MV-4-11 (cell line): ENCODE data around the gene TMEM190.

Source experiments
- DNase-seq: peaks from one replicate; lab custom pipeline; 2025; lab: John Stamatoyannopoulos, UW

Gene TMEM190

DNA sequence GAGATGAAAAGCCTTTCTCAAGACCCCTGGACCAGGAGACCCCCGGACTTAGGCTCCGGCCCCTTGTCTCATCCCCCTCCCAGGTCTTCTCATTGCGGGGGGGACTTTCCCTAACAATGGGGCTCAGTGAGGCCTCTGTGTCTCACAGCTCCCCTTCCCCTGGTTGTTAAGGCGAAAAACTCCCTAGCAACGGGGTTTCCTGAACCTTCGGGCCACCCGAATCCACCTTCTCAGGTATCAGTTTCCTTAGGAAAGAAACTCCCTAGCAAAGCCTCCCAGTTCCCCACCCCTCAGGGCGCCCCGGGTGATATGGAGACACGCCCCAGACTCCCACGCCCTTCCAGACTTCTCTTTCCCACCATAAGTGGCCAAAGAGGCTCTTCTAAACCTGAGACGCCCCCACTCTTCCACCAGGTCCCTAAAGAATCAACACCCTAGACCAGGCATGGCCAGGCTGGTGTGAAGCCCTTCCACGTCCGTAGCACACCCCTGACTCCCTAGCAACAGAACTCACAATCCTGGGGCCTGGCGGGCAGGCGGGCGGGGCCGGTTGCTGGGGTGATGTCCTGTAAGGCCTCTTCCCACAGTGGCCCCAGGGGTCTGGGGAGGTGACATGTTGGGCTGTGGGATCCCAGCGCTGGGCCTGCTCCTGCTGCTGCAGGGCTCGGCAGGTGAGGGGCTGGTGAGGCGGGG lies at the start of gene TMEM190:
TSS of gene TMEM190 (plus strand) at position 586 of the 693 bp plus-strand sequence. CDS start at position 614, 28 bp downstream.
- DNase-seq: no peak

DNA sequence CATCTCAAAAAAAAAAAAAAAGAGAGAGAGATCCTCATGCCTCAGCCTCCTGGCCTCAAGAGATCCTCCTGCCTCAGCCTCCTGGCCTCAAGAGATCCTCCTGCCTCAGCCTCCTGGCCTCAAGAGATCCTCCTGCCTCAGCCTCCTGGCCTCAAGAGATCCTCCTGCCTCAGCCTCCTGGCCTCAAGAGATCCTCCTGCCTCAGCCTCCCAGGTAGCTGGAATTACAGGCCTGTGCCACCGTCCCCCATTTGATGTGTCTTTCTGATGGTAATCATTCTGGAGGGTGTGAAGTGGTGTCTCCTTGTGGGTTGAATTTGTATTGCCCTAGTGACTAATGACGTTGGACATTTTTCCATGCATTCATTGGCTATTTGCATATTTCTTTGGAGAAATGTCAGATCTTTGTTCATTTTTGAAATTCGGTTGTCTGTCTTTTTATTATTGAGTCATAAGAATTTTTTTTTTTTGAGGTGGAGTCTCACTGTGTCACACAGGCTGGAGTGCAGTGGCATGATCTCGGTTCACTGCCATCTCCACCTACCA lies 47.8 kb upstream of the TMEM190 start:
- peak; percentile 49 for DNase-seq

DNA sequence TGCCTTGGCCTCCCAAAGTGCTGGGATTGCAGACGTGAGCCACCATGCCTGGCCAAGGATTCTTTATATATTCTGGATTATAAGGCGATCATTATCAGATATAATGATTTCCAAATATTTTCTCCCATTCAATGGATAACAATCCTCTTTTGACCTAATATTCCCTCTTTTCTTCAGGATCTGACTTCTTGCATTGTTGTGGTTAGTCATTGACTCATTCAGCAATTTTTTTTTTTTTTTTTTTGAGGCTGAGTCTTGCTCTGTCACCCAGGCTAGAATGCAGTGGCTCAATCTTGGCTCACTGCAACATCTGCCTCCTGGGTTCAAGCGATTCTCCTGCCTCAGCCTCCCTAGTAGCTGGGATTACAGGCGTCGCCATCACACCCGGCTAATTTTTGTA lies 46.8 kb upstream of the TMEM190 start:
- DNase-seq: peak; percentile 25

DNA sequence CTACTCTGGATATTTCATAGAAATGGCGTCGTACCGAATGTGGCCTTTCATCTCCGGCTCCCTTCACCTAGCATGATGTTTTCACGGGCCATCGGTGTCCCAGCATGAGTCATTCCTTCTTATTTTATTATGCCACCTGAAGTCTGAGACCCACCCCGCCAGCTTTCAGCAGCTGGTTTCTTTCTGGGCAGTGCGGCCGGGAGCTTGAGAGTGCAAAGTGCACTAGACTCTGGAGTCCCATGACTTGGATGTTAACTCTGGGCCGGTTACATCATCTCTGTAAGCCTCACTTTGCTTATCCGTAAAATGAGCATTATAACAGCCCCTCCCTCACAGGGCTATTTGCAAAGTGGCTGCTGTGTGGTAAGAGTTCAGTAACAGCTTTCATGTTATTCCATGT lies 42.8 kb upstream of the TMEM190 start:
- peak; percentile 29 for DNase-seq

DNA sequence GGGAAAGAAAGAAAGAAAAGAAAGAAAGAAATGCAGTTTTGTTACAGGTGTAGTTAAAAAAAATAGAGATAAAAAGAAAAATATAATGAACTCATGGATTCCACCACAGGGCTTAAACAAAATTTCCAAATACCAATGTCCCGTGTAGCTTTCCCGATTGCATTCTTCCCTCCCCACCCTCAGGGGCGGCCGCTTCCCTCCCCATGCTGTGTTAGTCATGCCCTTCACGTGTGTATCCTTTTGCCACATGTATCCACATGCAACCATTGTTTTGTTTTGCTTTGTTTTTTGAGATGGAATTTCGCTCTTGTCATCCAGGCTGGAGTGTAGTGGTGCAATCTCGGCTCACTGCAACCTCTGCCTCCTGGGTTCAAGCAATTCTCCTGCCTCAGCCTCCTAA lies 40.5 kb upstream of the TMEM190 start:
- DNase-seq: no peak

DNA sequence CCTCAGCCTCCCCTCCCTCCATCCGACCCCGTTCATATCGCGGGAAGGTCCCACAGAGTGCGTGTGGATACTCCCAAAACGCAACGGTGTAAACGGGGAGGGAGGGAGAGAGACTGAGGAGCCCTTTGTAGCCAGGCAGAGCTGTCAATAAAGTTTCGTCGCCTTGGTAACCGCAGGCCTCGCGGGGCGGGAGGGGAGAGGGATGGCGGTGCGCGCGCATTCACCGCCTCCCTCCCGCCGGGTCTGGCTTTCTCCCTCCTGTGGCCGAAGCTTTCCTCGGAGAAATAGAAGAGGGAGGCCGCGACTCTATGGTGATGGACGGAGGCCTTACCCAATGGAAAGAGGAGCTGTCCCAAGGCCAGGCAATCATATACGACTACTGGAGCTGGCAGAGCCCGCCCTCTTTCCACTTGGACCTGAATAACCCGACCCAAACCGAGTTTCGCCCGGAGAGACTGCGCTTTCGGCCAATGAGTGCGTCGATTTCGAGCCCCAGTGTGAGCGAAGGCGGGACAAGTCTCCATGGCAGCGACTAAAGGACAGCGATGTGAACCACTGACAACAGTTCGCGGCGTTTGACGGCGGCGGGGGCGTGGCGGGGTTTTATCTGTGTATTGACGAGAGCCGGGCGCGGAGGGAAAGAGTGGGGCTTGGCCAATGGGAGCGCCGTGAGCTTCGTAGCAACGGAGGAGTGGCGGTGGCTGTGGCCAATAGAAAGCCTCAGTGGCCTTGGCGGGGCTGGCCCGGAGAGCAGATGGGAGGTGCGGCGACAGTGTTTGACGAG lies 37.3 kb upstream of the TMEM190 start, which contains the start of gene KMT5C:
TSS of gene KMT5C (plus strand) at position 772 of the 784 bp plus-strand sequence. CDS start 2,061 bp downstream, outside the sequence.
- DNase-seq: peak; percentile 100

DNA sequence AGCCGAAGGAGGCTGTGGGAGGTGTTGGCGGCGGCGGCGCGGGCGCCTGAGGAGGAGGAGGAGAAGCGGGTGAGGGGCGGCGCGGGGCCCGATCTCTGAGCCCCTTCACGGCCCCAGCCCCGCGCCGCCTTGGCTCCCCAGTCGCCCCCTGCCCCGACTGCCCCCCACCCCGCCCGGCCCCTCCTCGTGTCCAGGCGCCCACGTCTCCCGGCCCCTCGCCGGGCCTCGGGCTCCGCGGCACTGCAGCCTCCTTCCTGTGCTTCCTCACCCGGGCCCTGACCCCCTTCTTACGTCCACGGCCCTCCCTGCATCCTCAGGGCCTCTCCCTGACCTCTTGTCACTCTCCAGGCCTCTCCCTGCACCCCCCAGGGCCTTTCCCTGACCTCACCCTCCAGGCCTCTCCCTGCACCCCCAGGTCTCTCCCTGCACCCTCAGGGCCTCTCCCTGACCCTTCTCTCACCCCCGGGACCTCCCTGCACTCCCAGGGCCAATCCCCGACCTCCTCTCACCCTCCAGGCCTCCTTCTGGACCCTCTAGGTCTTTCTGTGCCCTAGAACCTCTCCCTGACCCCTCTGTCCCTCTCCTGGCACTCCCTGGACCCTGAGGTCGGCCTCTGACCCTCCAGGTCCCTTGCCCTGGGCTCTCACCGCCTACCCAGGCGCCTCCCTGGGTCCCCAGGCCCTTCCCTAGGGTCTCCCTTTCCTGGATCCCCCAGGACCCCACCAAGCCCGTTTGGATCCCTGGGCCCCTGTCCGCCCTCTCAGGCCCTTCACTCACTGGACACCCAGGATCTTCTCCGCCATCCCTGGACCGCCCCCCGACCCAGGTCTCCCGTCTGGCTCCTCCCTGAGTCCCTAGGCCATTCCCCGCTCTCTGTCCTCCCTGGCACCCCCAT lies 36.5 kb upstream of the TMEM190 start:
- no peak for DNase-seq

DNA sequence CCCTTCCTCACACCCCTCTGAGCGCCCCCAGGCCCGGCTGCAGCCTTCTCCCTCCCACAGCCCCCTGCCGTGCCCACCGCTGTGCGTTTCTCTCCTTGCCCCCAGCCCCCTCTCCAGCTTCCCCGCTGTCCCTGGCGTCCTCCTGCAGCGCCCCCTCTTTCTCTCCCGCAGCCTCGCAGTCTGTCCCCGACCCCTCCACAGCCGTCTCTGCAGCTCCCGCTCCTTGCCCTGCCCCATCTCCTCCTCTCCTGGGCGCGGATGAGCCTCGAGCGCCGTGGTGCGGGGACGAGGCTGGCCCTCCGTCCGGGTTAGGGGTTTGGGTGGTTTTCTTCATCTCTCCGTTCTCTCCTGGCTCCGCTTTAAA lies 35.9 kb upstream of the TMEM190 start:
- DNase-seq: no peak

DNA sequence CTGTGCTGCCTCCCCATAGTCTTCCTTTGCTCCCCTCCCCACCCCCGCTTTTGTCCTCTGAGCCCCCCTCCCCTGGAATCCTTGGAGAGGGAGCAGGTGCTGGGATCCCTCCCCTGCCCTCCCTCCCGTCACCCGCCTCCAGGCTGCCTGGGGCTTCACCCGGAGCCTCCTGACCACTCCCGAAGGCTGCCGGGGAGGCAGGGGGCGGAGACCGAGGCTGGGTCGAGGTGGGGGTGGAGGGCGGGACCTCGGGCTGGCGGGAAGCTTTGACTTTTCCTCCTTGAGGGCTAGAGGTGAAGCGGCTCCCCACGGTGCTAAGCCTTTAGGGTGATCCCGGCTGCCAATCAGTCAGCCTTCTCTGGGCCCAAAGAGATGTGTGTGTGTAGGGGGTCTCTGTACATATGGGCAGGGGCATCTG lies 35.4 kb upstream of the TMEM190 start:
- DNase-seq: peak; percentile 52

DNA sequence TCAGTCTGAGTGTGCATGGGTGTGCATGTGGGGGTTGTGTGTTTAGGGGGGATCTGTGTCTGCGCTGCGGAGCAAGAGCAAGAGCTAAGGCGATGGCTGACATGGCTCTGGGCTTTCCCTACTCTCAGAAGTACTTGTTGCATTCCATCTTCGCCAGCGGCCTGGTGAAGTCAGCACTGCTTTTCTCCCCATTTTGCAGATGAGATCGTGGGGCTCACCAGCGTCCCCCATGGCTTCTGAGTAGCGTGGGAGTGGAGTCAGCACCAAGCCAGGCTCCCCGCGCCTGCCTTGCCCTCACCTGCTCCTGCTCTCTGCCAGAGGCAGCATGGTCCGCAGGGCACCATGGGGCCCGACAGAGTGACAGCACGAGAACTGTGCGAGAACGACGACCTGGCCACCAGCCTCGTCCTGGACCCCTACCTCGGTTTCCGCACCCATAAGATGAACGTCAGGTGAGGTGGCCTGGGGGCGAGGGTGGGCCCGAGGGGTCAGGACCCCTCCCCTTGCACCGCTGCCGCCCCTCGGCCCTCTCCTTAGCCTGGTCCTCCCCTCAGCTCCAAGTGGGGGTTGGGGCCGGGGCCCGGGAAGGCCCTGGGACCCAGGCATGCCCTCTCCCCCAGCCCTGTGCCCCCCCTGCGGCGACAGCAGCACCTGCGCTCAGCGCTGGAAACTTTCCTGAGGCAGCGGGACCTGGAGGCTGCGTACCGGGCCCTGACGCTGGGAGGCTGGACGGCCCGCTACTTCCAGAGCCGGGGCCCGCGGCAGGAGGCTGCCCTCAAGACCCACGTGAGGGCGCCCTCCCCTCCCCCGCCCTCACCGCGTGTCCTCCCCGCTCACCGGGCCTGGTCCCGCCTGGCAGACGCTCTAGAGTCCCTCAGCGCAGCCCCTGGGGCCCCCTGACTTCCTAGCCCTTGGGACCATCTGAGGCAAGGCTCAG lies 34.8 kb upstream of the TMEM190 start:
- DNase-seq: no peak

DNA sequence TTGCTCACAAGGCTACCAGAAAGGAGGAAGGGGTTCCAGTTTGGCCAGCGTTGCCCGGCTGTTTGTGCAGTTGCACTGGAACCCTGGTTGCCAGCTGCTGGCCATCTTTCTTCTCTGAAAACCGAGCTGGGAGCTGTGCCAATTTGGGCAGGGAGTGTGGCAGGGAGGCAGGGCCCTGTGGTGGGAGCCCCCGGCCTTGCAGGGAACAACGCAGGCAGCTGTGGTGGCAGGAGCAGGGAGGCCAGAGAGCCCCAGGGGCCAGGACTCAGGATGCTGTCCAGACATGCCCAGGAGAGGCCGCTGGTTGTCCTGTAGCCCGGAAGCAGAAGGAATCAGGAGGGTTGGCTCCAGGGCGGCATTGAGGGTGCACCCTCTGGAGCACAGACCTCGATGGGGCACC lies 32.2 kb upstream of the TMEM190 start:
- no peak for DNase-seq

DNA sequence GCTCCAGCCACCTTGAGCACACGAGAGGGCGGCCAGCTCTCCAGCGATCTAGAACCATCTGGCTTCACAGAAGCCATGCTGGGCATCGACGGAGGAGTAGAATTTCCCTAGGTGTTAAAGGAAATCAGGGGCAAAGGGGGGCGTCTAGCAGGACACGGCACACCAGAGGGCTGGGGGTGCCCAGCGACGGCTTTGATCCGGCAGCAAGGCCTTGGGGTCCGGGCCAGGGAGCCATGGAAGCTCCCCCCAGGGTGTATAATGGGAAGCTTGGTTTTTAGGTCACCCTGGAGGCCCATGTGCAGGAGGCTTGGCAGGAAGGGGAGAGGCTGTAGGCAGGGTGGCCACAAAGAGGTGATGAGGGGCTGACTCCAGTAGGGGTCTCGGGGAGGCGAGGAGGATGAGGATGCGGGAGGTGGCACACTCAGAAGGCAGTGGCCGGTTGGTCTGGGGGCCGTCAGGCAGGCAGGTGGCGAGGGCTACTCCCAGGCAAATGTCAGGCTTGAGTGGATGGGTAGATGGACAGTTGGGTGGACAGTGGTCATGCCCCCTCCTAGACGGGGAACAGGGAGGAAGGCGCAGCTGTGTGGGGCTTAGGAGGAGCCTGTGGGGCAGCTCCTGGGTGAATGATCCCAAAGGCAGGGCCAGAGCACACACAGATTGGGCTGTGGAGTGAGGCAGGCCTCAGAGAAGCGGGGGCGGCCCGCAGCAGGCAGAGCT lies 31.4 kb upstream of the TMEM190 start:
- no peak for DNase-seq

DNA sequence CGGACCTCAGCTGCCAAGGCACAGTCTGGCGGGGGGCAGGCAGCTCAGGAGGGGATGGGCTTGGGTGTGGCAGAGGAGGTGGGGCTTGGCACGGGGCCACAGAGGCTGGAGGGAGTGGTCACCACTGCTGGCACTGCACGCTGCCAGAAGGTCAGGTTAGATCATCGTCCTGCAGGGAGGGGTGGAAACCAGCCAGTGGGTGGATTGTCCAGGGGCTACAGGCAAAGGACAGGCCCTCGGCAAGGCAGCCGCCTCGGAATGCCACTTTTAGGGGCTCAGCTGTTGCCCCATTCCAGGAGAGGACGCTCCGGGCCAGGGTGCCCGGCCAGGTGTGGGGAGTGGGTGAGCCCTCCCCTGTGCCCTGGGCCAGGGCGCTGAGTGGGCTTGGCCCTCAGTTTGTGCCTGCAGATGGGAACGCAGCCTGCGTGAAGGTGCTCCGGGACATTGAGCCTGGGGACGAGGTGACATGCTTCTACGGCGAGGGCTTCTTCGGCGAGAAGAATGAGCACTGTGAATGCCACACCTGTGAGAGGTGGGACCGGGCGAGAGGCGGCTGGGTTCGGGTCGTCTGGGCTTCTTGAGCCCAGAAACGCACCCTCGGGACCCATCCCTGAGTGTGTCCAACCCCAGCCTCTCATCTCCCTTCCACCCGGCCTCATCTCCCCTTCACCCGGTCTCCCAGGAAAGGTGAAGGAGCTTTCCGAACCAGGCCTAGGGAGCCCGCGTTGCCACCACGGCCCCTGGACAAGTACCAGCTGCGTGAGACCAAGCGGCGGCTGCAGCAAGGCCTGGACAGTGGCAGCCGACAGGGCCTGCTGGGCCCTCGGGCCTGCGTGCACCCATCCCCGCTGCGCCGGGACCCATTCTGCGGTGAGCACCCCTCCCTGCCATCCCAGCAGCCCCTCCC lies 30.6 kb upstream of the TMEM190 start:
- no peak for DNase-seq

DNA sequence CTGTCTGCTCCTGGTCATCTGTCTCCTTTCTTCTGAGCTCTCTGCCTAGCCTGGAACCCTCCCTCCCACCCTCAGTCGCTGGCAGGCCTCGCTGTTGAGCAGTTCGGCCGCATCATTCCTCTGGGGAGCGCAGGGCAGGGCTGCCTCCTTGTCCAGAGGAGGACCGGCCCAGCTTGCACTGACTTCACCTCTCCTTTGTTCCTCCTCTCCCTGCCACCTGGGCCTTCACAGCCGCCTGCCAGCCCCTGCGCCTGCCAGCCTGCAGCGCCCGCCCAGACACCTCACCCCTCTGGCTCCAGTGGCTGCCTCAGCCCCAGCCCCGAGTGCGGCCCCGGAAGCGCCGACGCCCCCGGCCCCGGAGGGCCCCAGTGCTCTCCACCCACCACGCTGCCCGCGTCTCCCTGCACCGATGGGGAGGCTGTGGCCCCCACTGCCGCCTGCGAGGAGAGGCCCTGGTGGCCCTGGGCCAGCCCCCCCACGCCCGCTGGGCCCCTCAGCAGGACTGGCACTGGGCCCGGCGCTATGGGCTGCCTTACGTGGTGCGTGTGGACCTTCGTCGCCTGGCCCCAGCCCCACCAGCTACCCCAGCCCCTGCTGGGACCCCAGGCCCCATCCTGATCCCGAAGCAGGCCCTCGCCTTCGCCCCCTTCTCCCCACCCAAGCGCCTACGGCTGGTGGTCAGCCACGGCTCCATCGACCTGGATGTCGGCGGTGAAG lies 29.7 kb upstream of the TMEM190 start:
- DNase-seq: no peak

DNA sequence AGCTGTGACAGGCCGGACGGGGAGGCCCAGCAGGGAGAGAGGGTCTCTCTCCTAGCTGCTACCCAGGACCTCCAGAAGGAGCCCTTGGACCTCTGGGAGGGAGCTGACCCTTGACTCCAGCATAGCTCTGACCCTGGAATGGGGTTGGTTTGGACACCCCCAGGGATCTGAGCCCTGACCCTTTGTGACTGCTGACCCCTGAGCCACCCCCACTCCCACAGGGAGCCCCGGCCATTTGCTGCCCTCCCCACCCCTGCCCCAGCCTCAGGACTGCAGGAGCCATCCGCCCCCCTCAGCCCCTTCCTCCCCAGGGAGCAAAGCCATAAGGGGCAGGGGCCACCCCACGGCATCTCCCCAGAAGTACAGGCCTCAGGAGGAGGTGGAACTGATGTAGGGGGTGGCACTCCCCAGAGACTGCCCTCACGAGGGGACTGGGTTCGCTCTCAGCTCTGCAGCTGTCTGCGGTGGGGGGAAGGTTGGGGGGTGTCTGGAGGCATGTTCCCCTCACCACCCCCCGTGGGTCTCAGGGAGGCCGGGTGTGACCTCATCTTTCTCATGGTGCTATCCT lies 29.1 kb upstream of the TMEM190 start:
- DNase-seq: no peak

DNA sequence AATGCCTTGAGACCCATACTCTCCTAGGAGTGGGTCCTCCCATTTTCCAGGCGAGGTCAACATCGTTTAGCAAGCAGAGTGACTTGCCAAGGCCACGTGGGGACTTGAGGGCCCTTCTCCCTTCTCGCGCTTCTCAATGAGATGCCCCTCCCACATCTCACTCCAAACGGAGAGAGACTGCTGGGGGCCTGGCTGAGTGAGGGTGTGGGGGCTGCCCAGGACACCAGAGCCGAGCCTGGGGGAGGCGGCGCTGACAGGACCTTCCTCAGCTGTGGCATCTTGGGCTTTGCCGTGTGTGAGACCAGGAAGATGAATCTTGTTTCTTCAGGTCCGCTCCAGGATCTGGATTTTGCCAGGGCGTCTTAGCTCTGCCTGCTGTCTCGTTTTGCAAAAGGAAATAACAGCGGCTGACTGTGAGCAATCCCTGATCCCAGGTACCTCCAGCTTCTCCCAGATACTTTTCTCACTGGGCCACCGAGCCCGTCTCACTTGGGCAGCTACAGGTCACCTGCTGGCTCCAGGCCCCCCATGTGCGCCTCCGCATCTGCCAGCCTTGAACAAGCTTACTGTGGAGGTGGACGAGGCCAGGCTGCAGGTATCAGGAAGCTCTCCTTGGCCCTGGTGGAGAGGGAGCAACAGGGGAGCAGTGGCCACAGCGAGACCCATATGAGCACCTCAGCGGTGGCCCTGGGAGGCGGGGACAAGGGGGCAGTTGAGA lies 28.1 kb upstream of the TMEM190 start:
- no peak for DNase-seq

DNA sequence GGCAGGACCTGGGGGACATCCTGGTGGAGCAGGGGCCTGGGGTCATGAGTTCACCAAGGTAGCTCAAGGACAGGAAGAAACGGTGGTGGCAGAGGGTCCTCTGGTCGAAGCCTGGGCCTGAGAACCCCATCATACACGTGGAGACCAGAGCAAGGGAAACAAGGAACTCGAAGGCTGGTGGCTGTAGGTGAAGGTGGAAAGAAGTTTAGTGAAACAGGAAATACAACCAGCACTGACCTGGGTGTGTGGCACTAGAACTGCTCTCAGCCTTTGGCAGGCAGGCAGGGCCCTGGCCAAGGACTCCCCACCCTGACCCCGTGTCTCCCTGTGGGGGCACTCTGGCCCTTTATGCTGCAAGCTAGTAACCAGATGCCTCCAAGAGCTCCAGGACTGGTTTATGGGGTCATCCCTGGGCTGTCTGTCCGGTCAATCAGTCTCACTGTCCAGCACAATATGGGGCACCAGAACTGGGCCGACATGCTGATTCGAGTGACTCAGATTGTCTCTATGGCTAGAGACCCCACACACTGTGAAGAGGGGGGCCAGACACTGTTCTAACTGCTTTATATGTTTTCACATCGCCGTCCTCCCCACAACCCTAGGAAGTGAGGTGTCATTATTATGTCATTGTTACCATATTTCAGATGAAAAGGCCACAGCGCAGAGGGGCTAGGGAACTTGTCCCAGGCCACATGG lies 25.9 kb upstream of the TMEM190 start:
- DNase-seq: no peak
